Cardiac fibroblast (primary cell): ENCODE results near the gene TBX6.

ENCODE experiments used
- DNase-seq, 2 donors: peaks; one replicate each; pipeline versions ENCODE4 v3.0.0 to v3.0.0-alpha.2; 2010; ENCODE audit warnings: low read depth in 2 of 2
- H3K4me3 ChIP-seq, 2 donors: replicated peaks in 1 of 2; 1 replicate in 1 of 2; 2 replicates in 1 of 2; pipeline ENCODE4 v1.5.1; 2011; ENCODE audit warnings: low read depth in 2 of 2, low read length in 2 of 2, mild to moderate bottlenecking in 2 of 2, moderate library complexity in 1 of 2
- TF ChIP-seq, protein P1 (sequence below): IDR thresholded peaks from one replicate; pipeline ENCODE4 v1.5.1; 2011; ENCODE audit warnings: low read depth, mild to moderate bottlenecking, low read length, inconsistent platforms

Gene TBX6

DNA sequence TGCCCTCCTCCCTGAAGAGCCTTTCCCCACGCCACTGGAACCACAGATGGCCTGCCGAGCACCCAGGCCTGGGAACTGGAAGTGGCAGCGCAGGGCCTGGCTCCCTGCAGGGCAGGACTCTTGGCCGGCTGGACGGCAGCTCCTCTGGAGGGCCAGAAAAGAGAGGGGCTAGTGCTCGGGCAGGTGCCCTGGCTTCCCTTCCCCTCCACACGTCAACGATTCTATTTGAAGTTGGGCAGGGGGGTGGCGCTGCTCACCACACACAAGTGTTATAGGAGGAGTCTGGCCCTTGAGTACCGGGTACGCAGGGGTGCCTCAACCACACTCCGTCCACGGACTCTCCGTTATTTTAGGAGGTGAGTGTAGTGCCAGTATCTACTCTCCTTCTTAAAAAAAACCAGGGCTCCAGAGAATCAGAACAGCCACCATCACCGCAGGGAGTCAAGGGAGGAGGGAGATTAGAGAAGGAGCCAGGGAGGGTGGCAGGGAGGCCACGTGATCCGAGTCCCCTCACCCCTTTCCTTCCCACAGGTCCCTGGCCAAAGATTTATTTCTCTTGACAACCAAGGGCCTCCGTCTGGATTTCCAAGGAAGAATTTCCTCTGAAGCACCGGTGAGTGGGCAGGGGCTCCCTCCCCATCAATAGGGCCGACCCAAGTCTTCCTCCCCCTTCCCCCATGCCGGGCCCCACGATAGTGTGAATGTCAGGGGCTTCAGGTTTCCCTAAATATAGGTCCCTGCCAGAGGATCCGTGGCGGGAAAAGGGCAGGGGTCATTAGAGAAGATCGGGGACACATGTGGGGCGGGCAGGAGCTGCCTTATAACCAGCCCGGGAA lies 27.6 kb downstream of the TBX6 start:
- DNase-seq: peak; percentile 39 to 57
- TF ChIP-seq, protein P1, sequence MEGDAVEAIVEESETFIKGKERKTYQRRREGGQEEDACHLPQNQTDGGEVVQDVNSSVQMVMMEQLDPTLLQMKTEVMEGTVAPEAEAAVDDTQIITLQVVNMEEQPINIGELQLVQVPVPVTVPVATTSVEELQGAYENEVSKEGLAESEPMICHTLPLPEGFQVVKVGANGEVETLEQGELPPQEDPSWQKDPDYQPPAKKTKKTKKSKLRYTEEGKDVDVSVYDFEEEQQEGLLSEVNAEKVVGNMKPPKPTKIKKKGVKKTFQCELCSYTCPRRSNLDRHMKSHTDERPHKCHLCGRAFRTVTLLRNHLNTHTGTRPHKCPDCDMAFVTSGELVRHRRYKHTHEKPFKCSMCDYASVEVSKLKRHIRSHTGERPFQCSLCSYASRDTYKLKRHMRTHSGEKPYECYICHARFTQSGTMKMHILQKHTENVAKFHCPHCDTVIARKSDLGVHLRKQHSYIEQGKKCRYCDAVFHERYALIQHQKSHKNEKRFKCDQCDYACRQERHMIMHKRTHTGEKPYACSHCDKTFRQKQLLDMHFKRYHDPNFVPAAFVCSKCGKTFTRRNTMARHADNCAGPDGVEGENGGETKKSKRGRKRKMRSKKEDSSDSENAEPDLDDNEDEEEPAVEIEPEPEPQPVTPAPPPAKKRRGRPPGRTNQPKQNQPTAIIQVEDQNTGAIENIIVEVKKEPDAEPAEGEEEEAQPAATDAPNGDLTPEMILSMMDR: peak; percentile 5
- peak overlapping the region; percentile 57 to 64 for H3K4me3 ChIP-seq

DNA sequence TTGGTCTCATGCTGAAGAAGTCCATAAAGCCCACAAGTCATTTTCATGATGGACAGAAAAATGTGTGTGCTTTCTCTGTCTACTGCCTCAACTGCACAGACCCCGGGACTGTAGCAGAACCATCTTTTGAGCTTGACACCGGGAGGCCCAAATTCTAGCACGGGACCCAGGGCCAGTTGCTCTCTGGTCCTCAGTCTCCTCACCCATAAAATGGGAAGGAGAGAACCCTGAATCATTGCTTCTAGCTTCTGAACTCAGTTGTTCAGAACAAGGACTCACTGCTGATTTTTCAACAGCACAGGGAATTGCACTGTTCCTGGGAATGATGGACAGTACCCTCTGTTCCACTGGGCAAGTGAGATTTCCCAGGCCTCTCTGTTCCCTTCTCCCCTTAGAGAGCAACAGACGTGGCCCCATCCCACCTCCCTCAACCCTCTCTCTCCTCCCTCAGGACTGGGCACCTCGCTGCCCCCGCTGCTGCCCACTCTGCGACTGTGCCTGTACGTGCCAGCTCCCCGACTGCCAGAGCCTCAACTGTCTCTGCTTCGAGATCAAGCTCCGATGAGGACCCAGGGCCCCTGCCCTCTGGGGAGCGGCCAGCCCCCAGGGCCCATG lies 28.3 kb downstream of the TBX6 start:
- H3K4me3 ChIP-seq: peak overlapping the region; percentile 57 to 64
- TF ChIP-seq, protein P1: no peak
- no peak for DNase-seq

DNA sequence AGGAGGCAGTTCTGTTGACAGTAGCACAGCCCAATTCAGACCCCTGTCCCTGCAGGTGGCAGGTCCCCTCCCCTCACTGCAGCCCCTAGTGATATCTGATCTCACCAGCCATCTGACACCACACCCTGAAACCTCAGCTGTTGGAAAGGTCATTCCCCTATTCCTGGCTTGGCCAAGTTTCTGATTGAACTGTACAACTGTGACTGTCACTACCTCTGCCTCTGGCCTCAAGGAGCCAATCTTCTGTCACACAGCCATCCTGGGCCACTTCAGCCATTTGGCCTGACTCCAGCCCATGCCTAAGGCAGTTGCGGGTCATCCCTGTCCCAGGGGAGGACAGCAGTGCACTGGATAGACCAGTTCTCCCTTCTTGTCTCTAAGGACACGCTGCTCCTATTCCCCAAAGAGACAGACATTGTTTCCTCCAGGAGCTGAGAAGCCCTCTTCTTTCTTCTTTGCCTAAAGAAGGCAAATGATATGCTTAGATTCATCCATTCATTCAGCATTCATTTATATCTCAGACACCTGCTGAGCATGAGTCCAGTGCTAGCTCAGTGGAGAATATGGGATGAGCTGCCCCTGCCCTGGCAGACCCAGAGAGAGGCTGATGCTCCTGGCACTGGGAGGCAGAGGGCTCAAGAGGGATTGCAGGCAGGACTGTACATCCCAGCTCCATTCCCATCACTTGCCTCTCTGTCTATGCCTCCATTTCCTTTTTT lies 30.7 kb downstream of the TBX6 start:
- TF ChIP-seq, protein P1: no peak
- no peak for DNase-seq
- H3K4me3 ChIP-seq: no peak overlapping the region

DNA sequence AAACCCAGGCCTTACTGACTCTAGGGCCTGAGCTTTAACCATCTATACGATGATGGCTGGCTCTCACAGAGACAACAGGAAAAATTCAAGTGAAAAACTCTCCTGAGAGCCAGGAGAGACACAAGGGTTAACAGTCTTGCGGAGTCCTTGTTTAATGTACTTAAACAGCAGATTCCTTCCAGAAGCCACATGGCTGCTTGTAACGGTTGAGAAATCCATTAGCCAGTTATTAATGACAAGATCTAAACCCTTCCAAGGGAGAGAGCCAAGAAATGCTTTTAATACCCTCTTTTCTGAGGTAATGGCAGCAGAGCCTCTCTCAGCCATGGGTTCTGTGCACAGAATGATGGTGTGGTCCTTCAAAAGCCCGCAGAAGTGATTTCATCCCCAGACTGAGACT lies 31.4 kb downstream of the TBX6 start:
- no peak for DNase-seq
- TF ChIP-seq, protein P1: no peak
- no peak overlapping the region for H3K4me3 ChIP-seq

DNA sequence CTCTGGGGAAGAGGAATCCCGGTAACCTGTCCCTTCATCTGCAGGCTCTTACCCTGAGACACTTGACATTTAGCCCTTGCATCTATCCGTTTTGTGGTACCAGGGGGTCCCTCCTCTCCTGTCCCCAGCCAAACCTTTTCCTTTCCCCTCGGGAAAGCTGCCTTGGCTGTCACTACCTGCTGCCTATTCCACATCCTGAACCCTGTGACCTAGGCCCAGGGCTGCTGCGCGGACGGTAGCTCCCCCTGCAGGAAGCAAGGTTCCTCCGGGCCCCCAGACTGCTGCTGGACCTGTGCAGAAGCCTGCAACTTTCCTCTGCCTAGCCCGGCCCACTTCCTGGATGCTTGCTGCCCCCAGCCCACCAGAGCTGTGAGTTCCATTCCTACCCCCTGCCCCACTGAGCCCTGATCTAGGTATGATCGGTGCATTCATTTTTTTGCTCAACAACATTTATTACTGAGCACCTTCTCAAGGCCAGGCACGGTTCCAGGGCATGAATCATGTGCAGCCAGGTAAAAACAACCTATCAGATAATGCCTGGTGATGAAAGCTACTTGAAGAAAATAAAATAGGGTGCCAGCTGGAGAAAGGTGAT lies 36.7 kb downstream of the TBX6 start:
- TF ChIP-seq, protein P1: peak; percentile 58
- DNase-seq: no peak
- H3K4me3 ChIP-seq: no peak overlapping the region

DNA sequence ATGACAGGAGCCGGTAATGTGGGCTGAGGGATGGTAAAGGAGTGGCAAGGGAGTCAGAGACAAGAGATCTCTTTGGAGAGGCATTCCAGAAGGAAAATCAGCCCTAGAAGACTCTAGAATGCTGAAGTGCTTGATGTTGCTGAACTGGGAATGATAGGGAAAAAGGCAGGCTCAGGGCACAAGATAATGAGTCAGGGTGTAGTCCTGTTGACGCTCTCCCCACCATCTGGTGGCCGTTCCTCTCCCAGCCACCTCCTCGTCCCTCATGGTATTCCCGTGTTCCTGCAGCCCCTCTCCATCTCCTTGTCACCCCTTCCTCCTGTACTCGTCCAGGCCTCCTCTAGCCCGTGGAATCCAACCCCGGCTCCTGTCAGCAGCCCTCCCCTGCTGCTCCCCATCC lies 37.3 kb downstream of the TBX6 start:
- TF ChIP-seq, protein P1: no peak
- H3K4me3 ChIP-seq: no peak overlapping the region
- no peak for DNase-seq
